Upper lobe of left lung (tissue), 6 donors: ENCODE measurements around the gene GPR15LG. TPM values are rescaled to one million over a fixed set of nuclear protein-coding genes. Genes with fewer than 3 reads are reported as not detected.

Experiments
- ATAC-seq, 2 donors: fragments of 200-7000 bp; cut with Tn5 transposase; one replicate each; pipeline ENCODE4 v1.9.1; 2022; ENCODE audit warnings: mild to moderate bottlenecking in 2 of 2, moderate library complexity in 2 of 2; ENCODE audit not compliant: low FRiP score in 2 of 2
- DNase-seq, 2 donors: peaks; one replicate each; pipeline ENCODE4 v3.0.0-alpha.2; 2019 to 2020
- H3K27ac ChIP-seq, 4 donors: fragments of 200-600 bp; sonication (generic); one replicate each; pipeline ENCODE4 v1.5.1; 2016 to 2019
- H3K27me3 ChIP-seq, 4 donors: fragments of 200-600 bp; sonication (generic); one replicate each; pipeline ENCODE4 v1.5.1; 2017 to 2019
- H3K36me3 ChIP-seq, 4 donors: fragments of 200-600 bp; sonication (generic); one replicate each; pipeline ENCODE4 v1.5.1; 2016 to 2019
- H3K4me1 ChIP-seq, 4 donors: fragments of 200-600 bp; sonication (generic); one replicate each; pipeline ENCODE4 v1.5.1; 2018 to 2019
- H3K4me3 ChIP-seq, 4 donors: fragments of 200-600 bp; sonication (generic); one replicate each; pipeline ENCODE4 v1.5.1; 2017 to 2019; ENCODE audit warnings: mild to moderate bottlenecking in 2 of 4, moderate library complexity in 1 of 4
- H3K9me3 ChIP-seq, 4 donors: fragments of 200-600 bp; sonication (generic); one replicate each; pipeline ENCODE4 v1.5.1; 2018 to 2019
- EP300 ChIP-seq, 4 donors: sonication (generic); formaldehyde crosslinking; IDR thresholded peaks; one replicate each; pipeline ENCODE4 v1.5.1; 2017; ENCODE audit warnings: antibody characterized with exemption in 4 of 4, control low read depth in 2 of 4
- POLR2A ChIP-seq, 4 donors: fragments of 450-650 bp; IDR thresholded peaks; one replicate each; pipeline ENCODE4 v1.5.1; 2016 to 2017; ENCODE audit warnings: antibody characterized with exemption in 4 of 4, mild to moderate bottlenecking in 2 of 4
- POLR2AphosphoS5 ChIP-seq, 2 donors: sonication (generic); formaldehyde crosslinking; IDR thresholded peaks; one replicate each; pipeline ENCODE4 v1.5.1; 2017; ENCODE audit warnings: antibody characterized with exemption in 2 of 2
- WGBS, 2 donors: methylation state at CpG; one replicate each; pipeline ENCODE4 v1.1.5; 2017 to 2018; 5-methylcytosine and 5-hydroxymethylcytosine counted together
- total RNA-seq, 6 donors: library from RNA; depleted of rRNA in 4 of 6; stranded (reverse); fragments of >200 nt in 4 of 6; gene quantifications; one replicate each; pipeline versions ENCODE4 v1.1.0 to v1.2.1, GENCODE V29; 2016 to 2021
- TF ChIP-seq, protein P1 (sequence below), 6 experiments: fragments of 450-650 bp in 4 of 6; fragments of 200-600 bp in 2 of 6; sonication (generic) in 2 of 6; IDR thresholded peaks; one replicate each; pipeline ENCODE4 v1.5.1; 2016 to 2019; ENCODE audit warnings: antibody characterized with exemption in 6 of 6
- donor health status: DM: no; HTN: no; CAD: no; lungs with moderate emphysema.
- donor health status: DM: no; HTN: yes; CAD: no; lungs with severe emphysema.

GPR15LG gene
- total RNA-seq, 6 donors from 2014 or later, result 0.37 TPM; not detected in 5

- H3K27me3 ChIP-seq, result no peaks in the 10 kb centered on the region
- H3K4me3 ChIP-seq, result no peak overlapping the region
- TF ChIP-seq, protein P1, sequence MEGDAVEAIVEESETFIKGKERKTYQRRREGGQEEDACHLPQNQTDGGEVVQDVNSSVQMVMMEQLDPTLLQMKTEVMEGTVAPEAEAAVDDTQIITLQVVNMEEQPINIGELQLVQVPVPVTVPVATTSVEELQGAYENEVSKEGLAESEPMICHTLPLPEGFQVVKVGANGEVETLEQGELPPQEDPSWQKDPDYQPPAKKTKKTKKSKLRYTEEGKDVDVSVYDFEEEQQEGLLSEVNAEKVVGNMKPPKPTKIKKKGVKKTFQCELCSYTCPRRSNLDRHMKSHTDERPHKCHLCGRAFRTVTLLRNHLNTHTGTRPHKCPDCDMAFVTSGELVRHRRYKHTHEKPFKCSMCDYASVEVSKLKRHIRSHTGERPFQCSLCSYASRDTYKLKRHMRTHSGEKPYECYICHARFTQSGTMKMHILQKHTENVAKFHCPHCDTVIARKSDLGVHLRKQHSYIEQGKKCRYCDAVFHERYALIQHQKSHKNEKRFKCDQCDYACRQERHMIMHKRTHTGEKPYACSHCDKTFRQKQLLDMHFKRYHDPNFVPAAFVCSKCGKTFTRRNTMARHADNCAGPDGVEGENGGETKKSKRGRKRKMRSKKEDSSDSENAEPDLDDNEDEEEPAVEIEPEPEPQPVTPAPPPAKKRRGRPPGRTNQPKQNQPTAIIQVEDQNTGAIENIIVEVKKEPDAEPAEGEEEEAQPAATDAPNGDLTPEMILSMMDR (IDR thresholded peaks at IDR 0.05), result no peak
- TF ChIP-seq POLR2AphosphoS5 (IDR thresholded peaks at IDR 0.05) (no peak), POLR2A (IDR thresholded peaks at IDR 0.05) (no peak), EP300 (IDR thresholded peaks at IDR 0.05) (no peak)
- no peak overlapping the region for H3K27ac ChIP-seq
- WGBS, 2 donors, result 94 to 95% methylated on average over 6 to 9 of the region's 9 CpGs
- DNase-seq, result no peak
- no peaks in the 10 kb centered on the region for H3K9me3 ChIP-seq
- H3K4me1 ChIP-seq, result no peaks in the 10 kb centered on the region
- H3K36me3 ChIP-seq, result no peaks in the 10 kb centered on the region
- ATAC-seq, result no peak
These were observed 889 bp upstream of the GPR15LG start for GRCh38 chr10:84172467-84173356.

GRCh38 chr10:84175436-84175835, 1.8 kb downstream of the GPR15LG start:
- H3K27ac ChIP-seq, result no peak overlapping the region
- 87 to 89% methylated on average over 6 of the region's 6 CpGs for WGBS, 2 donors
- H3K27me3 ChIP-seq, result no peaks in the 10 kb centered on the region
- no peaks in the 10 kb centered on the region for H3K36me3 ChIP-seq
- TF ChIP-seq POLR2AphosphoS5 (IDR thresholded peaks at IDR 0.05), result no peak
- no peak for TF ChIP-seq POLR2A (IDR thresholded peaks at IDR 0.05)
- TF ChIP-seq, protein P1 (IDR thresholded peaks at IDR 0.05), result no peak
- no peak for TF ChIP-seq EP300 (IDR thresholded peaks at IDR 0.05)
- H3K4me3 ChIP-seq, result no peak overlapping the region
- no peak for DNase-seq
- H3K9me3 ChIP-seq, result no peaks in the 10 kb centered on the region
- ATAC-seq, result no peak
- no peaks in the 10 kb centered on the region for H3K4me1 ChIP-seq

DNA sequence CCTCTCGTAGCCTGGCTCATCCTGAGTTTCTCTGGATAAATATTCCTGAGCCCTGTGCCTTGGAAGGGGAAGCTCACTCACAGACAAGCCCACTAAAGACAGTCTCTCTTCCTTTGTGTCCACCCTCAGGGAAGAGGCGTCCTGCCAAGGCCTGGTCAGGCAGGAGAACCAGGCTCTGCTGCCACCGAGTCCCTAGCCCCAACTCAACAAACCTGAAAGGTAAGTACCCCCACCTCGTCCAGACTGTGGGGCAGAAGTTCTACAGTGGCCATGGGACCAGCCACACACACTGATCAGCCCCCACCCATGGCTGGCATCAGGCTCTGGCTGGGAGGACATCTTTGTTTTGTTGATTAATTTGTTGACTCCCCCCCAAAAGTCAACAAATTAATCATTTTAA, 2.8 kb downstream of the GPR15LG start:
- no peak for DNase-seq

GRCh38 chr10:84176836-84177474, 3.4 kb downstream of the GPR15LG start:
- 74% methylated on average over 4 of the region's 4 CpGs; no CpG with 5 or more reads in 1 of the 2 donors for WGBS, 2 donors
- peak overlapping the region in 1 of 4 donors; percentile 13 for H3K27ac ChIP-seq
- DNase-seq (peak in 1 of 2 donors; percentile 51), ATAC-seq (peak in 1 of 2 donors; percentile 36)
- no peaks in the 10 kb centered on the region for H3K4me1 ChIP-seq
- H3K27me3 ChIP-seq, result no peaks in the 10 kb centered on the region
- no peaks in the 10 kb centered on the region for H3K9me3 ChIP-seq
- TF ChIP-seq POLR2AphosphoS5 (IDR thresholded peaks at IDR 0.05) (no peak), EP300 (IDR thresholded peaks at IDR 0.05) (no peak), POLR2A (IDR thresholded peaks at IDR 0.05) (no peak)
- TF ChIP-seq, protein P1 (IDR thresholded peaks at IDR 0.05), result no peak
- no peak overlapping the region for H3K4me3 ChIP-seq
- no peaks in the 10 kb centered on the region for H3K36me3 ChIP-seq

More for the DNA sequence above, 2.8 kb downstream of the GPR15LG start:
- H3K27ac ChIP-seq, result no peak overlapping the region
- no peaks in the 10 kb centered on the region for H3K27me3 ChIP-seq
- TF ChIP-seq EP300 (IDR thresholded peaks at IDR 0.05) (no peak), POLR2A (IDR thresholded peaks at IDR 0.05) (no peak), POLR2AphosphoS5 (IDR thresholded peaks at IDR 0.05) (no peak)
- TF ChIP-seq, protein P1 (IDR thresholded peaks at IDR 0.05), result no peak
- no peak for ATAC-seq
- WGBS, 2 donors, result 85 to 91% methylated on average over 1 to 4 of the region's 4 CpGs
- no peaks in the 10 kb centered on the region for H3K36me3 ChIP-seq
- H3K9me3 ChIP-seq, result no peaks in the 10 kb centered on the region
- no peaks in the 10 kb centered on the region for H3K4me1 ChIP-seq
- H3K4me3 ChIP-seq, result no peak overlapping the region
